GM21717 (cell line): ENCODE results near the gene PPP1R16B.

ENCODE experiments used
- ATAC-seq: cut with Tn5 transposase; IDR thresholded peaks from one replicate; pipeline ENCODE4 v1.9.1; 2021; ENCODE audit warnings: mild to moderate bottlenecking, moderate library complexity; ENCODE audit not compliant: unreplicated experiment

PPP1R16B gene

DNA sequence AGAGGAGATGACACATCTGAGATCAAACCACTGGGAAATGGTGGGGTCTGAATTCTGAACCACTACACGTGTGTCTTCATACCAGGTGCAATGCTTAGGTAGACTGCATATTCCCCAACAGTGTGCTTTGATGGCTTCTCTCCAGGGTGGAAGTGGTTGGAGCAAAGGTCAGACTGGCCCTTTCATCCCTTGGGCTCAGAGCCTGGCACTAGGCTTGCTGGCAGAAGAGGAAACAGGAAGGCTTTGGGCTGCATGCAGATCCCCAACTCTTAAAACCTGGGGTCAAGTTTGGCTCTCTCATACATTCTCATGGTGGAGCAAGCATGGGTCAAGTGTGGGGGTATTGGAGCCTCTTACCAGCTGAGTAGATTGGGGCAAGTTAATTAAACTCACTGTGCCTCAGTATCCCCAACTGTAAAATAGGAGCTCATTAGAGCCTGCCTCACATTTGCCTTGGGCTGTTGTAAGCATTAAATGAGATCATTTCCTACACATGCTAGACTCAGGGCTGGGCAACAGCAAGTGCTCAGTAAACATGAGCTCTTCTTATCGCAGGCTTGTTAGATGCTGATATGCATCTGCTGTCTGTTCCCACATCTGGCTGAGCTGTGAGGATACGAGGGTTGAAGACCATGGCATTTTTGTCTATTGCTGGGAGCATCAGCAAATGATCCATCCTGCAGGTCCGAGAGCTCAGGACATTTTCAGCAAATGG, 69.1 kb downstream of the PPP1R16B start:
- peak; percentile 2 for ATAC-seq

DNA sequence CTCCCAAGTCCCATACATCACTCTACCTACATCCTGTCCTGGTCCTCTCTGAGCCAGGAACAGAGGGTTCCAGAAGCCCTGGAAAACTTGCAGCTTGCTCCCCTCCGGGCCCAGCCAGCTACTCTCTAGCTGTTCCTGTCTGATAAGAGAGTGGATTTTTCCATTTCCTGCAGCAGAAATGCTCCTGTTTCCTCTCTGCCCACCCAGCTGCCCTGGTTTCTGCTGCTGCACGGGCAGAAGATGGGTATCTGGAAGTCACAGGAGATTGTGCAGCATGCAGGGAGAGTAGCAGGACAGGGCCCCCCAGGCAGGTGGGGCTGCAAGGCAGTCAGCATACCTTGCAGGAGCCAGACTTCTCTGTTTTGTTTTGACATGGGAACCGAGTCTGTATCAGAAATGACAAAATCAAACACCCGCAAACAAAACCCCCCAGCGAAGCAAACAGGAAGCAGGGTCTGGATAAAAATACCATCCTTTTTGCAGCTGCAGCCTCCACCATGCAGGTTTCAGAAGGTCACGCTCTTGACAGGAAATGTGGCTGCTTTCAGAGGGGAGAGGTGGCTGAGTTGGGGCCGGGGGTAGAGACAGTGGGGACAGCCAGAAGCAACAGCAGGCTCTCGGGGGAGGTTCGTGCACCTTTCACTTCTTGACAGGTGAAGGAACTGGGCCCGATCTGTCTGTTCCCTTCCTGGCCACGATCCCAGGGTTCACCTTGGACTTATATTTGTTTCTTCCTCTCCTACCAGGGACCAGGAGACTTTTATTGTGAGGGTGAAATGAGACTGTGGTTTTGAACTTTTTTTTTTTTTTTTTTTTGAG, 69.9 kb downstream of the PPP1R16B start:
- peak; percentile 49 for ATAC-seq

DNA sequence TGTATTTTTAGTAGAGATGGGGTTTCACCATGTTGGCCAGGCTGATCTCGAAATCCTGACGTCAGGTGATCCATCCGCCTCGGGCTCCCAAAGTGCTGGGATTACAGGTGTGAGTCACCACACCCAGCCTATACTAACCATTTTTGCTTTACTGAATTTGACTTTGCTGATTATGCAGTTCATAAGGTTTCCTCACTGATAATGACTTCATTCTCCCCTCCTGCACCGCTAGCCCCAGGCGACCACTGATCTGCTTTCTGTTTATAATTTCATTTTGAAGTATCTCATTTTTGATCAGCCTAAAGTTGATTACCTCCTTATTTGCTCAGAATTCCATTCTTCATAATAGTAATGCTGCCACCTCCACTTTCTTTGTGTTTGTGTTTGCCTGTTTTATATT, 72.0 kb downstream of the PPP1R16B start:
- no peak for ATAC-seq

DNA sequence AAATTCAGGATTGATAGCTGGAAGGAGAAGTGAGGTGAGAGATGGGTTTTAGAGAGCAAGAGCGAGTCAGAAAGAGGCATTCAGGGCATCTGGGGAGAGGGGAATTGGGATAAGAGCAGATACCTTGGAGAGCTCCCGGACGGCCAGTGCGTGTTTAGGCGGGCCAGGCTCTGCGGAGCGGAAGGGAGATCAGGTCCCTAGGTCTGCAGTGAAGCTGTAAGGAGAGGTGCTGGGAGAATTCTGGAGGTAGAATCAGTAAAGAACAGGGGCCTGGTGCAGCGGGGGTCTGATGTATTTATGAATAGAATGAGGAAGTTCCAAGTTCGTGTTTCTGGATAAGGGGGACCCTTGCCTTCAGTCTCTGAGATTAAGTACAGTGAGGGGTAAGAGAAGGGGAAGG, 73.4 kb downstream of the PPP1R16B start:
- no peak for ATAC-seq

DNA sequence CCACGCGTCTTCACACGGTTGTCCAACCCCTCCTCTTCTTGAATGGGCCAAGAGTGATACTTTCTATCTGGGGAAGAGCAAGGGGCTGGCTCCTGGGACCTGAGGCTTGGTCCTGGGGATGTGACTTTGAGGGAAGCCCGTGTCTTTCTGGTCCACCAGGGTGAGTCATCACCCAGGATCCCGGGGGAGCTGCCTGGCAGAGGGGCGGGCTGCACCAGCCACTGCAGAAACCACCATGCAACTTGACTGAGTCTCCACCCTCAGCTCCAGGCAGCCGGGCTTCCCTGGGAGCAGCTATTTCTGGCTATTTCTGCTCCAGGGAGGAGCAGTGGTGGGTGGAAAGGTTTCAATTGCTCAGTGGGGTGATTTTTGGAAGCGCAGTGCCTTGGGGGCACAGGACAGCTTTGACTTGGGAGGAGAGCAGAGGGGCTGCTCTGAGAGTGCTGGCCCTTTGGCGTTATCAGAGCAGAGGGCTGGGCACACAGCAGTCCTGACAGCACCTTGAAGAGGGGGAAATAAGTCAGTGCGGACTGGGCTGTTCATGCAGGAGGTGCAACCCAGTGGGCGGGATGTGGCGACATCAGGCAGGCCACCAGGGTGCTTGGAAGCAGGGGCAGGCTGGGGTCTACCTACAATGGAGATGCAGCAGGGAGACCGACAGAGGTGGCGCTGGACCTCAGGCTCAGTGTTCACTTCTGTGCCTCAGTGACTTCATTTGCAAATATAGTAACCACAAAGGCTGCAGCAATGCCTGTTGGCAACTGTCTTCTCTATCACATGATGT, 75.6 kb downstream of the PPP1R16B start:
- ATAC-seq, result no peak

DNA sequence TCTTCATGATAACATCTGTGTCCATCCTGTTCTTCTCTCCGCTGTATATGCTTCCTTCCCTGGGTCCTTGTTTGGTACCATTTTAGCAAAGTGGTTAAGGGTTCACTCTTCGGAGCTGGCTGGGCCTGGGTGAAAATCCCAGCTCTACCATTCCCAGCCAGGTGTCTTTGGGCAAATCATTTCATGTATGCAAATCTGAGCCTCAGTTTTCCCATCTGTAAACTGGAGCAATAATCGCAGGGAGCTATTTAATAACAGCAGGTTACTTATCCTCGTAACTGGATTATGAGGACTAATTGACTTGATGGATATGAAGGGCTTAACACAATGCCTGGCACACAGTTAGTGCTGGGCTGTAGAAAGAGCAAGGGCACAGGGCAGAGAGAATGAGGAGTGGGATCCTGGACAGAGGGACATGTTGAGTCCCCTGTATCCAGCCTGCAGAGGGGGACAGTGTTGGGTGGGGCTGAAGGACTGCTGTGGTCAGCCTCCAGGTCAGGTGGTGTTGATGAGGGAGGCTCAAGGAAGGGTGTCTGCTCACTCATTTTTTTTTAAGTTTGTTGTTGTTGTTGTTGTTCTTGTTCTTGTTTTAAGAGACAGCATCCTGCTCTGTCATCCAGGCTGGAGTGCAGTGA, 76.4 kb downstream of the PPP1R16B start:
- no peak for ATAC-seq

DNA sequence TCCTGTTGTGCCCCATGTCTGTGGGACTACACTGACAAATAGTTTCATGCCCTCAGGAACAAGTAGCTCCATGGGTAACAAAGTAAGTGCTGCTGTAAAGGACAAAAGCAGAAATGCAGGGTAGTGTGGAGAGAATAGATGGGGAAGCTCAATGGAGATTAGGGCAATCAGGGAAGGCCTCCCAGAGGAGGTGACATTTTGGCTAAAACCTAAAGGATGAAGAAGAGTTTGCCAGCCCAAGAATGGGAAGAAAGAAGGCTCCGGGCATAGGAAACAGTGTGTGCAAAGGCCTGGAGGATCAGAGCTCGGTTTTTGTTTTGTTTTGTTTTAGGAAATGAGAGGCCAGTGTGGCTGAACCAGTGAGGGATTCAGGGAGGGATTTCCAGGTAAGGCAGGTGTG, 77.1 kb downstream of the PPP1R16B start:
- no peak for ATAC-seq

DNA sequence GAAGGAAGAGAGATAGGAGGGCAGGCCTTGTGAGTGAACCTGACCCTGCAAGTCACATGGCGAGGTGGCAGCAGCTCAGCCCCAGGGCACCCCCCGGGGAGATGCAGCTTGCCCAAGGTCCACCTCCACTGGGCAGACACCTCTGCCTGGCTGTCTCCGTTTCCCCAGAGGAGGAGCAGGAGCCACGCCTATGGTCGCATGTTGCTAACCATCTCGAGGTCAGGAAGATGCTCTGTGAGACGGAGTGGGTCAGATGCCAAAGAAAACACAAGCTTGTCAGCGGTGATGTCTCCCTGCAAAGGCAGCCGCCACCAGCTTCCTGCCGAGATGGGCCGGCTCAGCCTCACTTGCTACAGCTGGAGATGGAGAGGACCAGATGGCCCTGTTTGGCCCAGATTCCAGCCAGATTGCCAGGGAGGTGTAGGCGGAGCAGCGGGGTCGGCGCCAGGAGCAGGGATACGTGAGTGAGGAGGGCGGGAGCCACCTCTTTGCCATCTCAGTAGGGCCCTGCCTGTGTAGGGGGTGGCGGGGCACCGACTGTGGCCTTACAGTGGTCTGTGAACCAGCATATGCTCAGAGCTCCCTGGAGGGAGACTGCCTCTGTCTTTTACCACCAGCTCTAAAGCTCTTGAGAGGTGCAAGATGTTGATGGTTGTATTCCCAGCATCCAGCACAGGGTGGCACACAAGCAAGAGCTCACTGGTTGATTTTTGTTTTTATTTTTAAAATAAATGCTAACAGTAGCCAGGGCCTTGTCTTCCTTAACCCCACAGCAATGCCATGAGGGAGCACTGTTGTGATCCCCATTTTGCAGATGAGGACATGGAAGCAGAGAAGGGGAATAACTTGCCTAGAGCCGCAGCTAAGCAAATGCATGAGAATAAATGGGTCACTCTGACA, 77.8 kb downstream of the PPP1R16B start:
- no peak for ATAC-seq

DNA sequence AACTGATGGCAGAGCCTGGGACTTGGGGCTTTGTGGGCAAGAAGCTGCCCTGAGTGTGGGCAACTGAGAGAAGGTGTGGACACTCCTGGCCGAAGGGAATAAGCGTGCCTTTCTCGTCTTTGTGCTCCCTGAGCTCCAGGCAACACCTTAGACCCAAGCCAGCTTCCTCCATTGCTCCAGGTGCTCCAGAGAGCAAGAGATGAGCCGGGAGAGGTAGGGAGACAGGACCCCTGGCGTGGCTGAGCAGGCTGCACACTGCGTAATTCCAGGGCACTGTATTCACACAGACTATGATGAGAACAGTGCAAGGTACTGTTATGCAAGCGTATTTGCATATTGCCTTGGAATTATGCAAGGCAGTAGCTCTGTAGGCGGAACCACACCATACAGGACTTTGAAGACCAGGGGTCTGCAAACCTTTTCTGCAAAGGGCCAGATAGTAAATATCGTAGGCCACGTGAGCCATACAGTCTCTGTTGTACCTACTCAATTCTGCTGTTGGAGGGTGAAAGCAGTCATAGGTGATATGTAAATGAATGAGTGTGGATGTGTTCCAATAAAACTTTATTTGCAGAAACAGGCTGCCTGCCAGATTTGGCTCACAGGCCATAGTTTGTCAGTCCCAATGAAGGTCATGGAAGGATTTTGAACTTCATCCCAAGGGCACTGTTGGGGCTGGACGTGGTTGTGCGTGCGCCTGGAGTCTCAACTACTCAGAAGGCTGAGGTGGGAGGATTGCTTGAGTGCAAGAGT, 78.7 kb downstream of the PPP1R16B start:
- ATAC-seq, result no peak

DNA sequence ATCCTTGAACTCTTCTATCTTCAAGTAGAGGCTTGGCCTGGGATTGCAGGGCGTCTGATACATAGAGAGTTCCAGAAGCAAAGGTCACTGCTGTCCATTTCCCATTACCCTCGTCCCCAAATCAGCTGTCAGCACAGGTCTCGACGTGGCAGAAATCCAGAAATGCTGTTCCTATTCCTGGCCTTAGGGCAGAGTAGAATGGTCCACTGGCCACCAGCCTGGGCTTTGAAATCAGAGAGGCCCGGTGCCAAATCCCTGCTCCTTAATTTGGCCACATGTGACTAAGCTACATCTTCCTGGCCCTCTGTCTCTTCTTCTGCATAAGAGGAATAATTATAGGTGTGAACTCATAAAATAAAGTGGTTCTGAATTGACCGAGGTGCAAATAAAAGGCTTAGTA, 79.9 kb downstream of the PPP1R16B start:
- no peak for ATAC-seq

DNA sequence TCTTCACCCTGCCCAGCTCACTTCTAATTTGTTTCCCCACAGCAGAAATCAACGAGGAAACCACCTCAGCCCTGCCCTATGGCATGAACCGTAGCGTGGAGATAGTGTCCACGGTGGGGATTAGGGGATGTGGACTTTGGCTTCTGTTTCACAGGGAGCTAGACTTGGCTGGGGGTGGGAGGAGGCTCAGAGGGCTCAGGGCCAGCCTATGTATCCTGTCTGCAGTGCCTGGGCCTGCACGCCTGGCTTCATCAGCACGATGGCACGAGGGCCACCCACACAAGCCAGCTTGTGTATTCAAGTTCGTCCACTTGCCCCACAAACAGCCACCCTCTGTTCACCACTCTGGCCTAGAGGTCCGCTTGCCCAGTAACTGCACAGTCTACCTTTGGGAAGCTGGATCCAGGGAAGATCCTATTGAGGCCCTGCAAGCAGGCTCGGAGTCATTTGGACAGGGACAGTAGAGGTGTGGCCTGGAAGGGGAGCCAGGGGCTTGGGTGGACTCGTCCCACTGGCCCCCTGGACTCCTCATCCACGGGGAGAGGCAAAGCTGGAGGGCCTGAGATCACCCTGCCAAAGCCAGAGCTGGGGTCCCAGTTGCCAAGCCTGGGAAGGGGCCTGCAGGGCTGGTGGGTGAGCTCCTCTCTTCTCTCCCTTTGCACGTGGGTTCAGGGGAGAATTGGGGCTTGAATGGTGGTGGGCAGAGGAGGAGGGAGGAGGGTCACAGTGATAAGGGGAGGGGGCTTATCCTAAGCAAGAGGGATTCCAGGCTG, 82.7 kb downstream of the PPP1R16B start:
- no peak for ATAC-seq

DNA sequence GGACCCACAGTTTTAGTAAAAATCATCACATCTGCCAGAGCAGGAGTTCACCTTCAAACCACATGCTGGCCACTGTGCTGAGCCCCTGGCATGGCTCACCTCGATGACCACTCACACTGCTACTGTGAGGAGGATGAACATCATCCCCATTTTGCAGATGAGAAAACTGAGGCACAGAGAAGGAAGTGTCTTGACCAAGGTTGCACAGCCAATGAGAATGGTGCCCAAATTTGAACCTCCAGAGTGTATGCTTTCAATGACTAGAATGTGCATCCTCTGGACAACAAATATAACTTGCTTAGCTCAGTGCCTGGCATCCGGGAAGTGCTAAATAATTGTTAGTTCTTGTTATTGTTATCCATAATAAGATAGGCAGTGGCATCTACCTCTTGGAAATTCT, 83.6 kb downstream of the PPP1R16B start:
- no peak for ATAC-seq

DNA sequence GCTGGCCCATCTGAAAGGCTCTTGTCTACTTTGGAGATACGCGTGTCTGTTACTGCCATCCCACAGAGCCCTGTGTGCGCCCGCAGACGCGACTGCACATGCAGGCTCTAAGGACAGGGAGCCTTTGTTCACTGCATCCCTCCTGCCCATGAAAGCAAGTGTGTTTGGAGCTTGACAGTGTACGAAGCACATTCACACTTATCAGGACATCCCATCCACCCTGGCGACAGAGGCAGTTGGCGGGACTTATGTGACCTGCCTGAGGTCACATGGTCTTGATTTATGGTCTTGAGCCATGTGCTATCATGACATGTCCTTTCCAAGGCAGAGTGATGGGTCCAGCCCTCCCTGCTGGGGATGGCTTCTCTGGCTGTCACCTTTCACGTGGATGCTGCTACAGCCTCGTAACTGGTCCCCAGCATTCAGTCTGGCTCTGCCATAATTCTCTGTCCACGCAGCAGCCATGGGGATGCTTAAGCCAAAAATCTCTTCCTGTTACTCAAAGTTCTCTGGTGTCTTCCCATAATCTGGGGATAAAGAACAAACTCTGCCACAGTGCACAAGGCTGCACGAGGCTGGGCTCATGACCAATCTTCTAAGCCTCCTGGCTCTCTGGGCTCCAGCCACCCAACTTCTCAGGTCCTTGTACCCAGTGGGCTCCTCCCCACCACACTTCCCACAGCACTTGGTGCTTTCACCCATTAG, 84.4 kb downstream of the PPP1R16B start:
- no peak for ATAC-seq

DNA sequence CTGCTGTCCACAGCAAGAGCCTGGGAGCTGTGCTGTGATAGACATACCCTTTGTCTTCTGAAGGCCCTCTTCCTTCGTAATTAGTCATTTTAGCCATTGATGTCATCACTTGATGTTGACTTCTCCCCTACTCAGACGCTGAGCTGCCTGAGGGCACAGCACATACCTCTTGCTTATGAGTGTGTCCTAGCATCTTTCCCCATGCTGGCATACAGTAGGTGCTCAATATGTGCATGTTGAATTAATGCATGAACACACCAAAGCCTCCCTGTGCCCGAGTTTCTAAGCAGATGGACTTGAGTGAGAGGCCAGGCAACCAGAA, 85.0 kb downstream of the PPP1R16B start:
- no peak for ATAC-seq

DNA sequence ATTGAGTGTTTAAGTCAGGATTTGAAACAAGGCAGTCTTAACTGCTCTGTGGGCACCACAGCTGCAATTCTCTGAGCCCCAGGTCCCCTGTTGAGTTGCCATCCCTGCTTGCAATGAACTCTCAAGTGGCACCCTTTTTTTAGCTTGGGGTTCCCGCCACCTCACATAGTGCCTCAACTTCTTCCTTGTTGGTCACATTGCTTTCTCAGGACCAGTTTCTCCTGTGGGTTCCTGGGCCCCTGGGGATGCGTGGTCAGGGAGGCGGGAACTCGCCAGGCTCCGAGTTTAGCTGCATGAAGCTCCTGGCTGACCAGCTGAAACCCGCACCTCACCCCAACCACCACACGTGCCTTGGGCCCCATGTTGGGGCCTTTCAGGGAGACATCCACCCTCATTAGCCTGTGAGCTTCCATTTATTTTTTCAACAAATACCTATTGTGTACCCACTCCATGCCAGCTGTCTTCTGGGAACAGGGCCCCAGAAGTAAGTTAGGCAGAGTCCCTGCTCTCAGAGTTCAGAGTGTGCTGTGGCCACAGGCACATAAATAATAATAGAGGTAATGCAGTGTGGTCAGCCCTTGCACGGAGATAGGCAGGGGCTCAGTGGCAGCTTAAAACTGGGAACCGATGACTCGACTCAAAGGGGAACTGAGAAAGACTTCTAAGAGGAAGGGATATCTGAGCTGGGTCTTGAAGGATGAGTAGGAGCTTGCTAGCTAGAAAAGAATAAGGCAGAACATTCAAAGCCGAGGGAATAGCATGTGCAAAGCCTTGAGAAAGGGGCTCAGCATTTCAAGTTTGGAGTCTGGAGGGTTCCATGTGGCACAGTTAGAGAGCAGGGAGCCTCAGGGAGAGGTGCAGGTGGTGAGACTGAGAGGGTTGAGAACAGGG, 86.8 kb downstream of the PPP1R16B start:
- ATAC-seq, result peak; percentile 57

DNA sequence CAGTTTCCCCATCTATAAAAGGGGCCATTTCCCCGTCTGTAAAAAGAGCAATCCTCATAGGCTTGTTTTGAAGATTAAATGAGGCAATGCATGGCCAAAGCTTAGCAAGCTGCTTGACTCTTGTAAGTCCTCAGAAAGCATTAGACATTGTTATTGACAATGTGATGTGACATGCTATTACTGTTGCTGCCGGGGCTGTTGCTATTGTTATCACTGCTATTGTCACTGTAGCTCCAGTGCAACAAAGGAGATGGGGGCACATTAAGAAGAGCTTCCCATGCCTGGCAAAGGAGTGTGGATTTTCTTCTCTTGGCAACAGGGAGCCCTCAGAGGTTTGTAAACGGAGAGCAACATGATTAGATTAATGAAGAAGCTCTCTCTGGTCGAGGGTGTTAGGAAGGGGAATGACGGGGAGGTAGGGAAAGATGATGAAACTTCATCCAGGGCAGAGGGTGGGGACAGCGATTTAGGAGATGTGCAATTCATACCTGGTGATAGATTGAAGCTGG, 87.6 kb downstream of the PPP1R16B start:
- peak; percentile 2 for ATAC-seq

DNA sequence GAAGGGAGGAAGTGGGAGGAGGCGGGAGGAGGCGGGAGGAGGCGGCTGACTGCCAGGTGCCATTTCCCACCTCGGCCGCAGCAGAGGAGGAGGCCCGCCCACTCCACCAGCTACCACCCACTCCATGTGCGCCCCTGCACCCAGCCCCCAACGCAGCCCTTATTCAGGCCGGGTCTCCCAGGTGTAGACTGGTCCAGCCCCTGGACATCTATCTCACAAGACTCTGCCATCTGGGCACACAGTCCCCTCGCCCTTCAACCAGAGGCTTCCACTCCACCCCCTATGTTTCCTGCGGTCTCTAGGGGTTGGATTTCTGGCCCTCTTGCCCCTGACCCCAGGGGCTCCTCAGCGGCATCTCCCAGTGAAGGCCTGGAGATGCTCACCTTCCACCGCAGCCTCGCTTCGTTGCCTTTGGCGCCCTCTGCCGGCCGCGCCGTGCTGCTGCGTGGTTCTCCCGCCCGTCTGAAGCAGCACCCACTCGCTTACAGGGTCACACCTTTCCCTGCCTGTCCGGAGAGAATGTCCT, 88.1 kb downstream of the PPP1R16B start:
- no peak for ATAC-seq
